M059J (cell line): Measurements from ENCODE around the gene BTBD8. TPM values are rescaled to one million over a fixed set of nuclear protein-coding genes. Genes with fewer than 3 reads are reported as not detected.
"Not testable (repeated sequence)": the region's sequence is repeated elsewhere in the genome, so short reads cannot be mapped to it uniquely, and the experiment has no call there.

Experiments
- DNase-seq: peaks from one replicate; pipeline ENCODE4 v3.0.0-alpha.2; 2012; ENCODE audit warnings: low read depth
- total RNA-seq: library from RNA; depleted of rRNA; stranded (reverse); fragments of >200 nt; shearing (Covaris generic); gene quantifications from 2 replicates; pipeline ENCODE4 v1.2.3, GENCODE V29; 2014; rRNA removed

Gene BTBD8
- 4.6 and 6.9 TPM in 2 replicates for total RNA-seq

- peak; percentile 90 for DNase-seq
These were observed at the start of gene BTBD8 for GRCh38 chr1:92080128-92080985. BTBD8 (plus strand) TSS chr1:92080345; CDS start chr1:92080572, 227 bp downstream.

- peak; percentile 90 for DNase-seq
These were observed 49.5 kb upstream of the BTBD8 start for GRCh38 chr1:92030656-92031107.

GRCh38 chr1:92031281-92032110, 48.6 kb upstream of the BTBD8 start:
- DNase-seq: peak; percentile 32

- no peak for DNase-seq
These were observed 42.7 kb upstream of the BTBD8 start for GRCh38 chr1:92037400-92037799.

GRCh38 chr1:92038695-92039346, 41.3 kb upstream of the BTBD8 start:
- DNase-seq: no peak

- no peak for DNase-seq
These were observed 39.2 kb upstream of the BTBD8 start for GRCh38 chr1:92040971-92041370.

- DNase-seq: peak; percentile 52
These were observed 36.5 kb upstream of the BTBD8 start for GRCh38 chr1:92043621-92044020.

GRCh38 chr1:92045766-92046495, 34.2 kb upstream of the BTBD8 start:
- no peak for DNase-seq

GRCh38 chr1:92051948-92052347, 28.2 kb upstream of the BTBD8 start:
- peak; percentile 52 for DNase-seq

- DNase-seq: peak; percentile 9
These were observed 15.1 kb upstream of the BTBD8 start for GRCh38 chr1:92065042-92065441.

GRCh38 chr1:92066321-92066720, 13.8 kb upstream of the BTBD8 start:
- no peak for DNase-seq

- no peak for DNase-seq
These were observed 9.3 kb upstream of the BTBD8 start for GRCh38 chr1:92070892-92071291.

GRCh38 chr1:92074446-92074845, 5.7 kb upstream of the BTBD8 start:
- not testable (repeated sequence) for DNase-seq

- no peak for DNase-seq
These were observed 4.8 kb upstream of the BTBD8 start, which contains the start of gene SETSIP for GRCh38 chr1:92075311-92075710. SETSIP (minus strand) TSS chr1:92075411; CDS start chr1:92075411, 0 bp downstream.

GRCh38 chr1:92076363-92076762, 3.8 kb upstream of the BTBD8 start:
- no peak for DNase-seq

- not testable (repeated sequence) for DNase-seq
These were observed 2.1 kb upstream of the BTBD8 start for GRCh38 chr1:92078077-92078476.

- no peak for DNase-seq
These were observed 704 bp upstream of the BTBD8 start for GRCh38 chr1:92079441-92079840.

- DNase-seq: no peak
These were observed 886 bp downstream of the BTBD8 start for GRCh38 chr1:92081031-92081430.

GRCh38 chr1:92084651-92085050, 4.5 kb downstream of the BTBD8 start:
- no peak for DNase-seq

GRCh38 chr1:92085727-92086126, 5.6 kb downstream of the BTBD8 start:
- peak; percentile 5 for DNase-seq

GRCh38 chr1:92087542-92087941, 7.4 kb downstream of the BTBD8 start:
- no peak for DNase-seq
